ENCODE measurements around the gene PSTPIP1. TPM values are rescaled to one million over a fixed set of nuclear protein-coding genes. Genes with fewer than 3 reads are reported as not detected.
A peak's percentile ranks its signal among the peaks of the same experiment; 100 is the strongest.

Gene PSTPIP1
- total and polyA plus RNA-seq, 2 of the 8 experiments (the other 6 are each of a cell fraction or from before 2014, with no cell fraction given): 1.6 to 1.8 TPM

- H3K23me2 ChIP-seq (ENCODE audit: low read depth, low read length): no peaks in the 10 kb centered on the region
- ChIA-PET CTCF (ENCODE audit: partially characterized antibody) (interaction anchor here (0.6 to 1.8 kb wide), 7 partner anchors 11 to 105 kb away, joined by 3 to 6 read pairs (median 3); no protein-coding TSS in a partner anchor), POLR2A (ENCODE audit: partially characterized antibody) (interaction anchor here (0.5 kb wide), 1 partner anchor 39 kb away, joined by 3 read pairs; no protein-coding TSS in a partner anchor)
- peak overlapping the region; percentile 77; the same call in 1 of the 2 replicates for H2AFZ ChIP-seq (ENCODE audit: low read length)
- H4K91ac ChIP-seq (replicated peaks; ENCODE audit: insufficient read length, low read length): no peak overlapping the region
- no peak overlapping the region for H2BK5ac ChIP-seq (ENCODE audit: low read depth, low read length)
- H4K5ac ChIP-seq (ENCODE audit: insufficient read length, low read depth, low read length): no peak overlapping the region
- H3K27me3 ChIP-seq (replicated peaks in 1 of 4; ENCODE audit: control insufficient read depth in 3 of 4, extremely low read depth in 1 of 4, insufficient read depth in 3 of 4, low read length in 3 of 4): no peaks in the 10 kb centered on the region; a peak in 1 of 7 replicates
- no peak overlapping the region for H3K4ac ChIP-seq (replicated peaks; ENCODE audit: insufficient read length, low read depth, low read length)
- H4K8ac ChIP-seq (ENCODE audit: extremely low read depth, insufficient read depth, low read length): no peak overlapping the region; the same call in 1 of the 2 replicates
- 89% methylated on average over 12 of the region's 12 CpGs; no CpG with 5 or more reads in 1 of the 2 experiments for WGBS, 2 experiments (ENCODE audit: extremely low coverage in 1 of 2, insufficient coverage in 1 of 2, insufficient read length in 1 of 2, insufficient replicate concordance in 2 of 2, low coverage in 1 of 2, low lambda C conversion rate in 2 of 2, missing lambda C conversion rate in 1 of 2)
- no peak for TF ChIP-seq MAFK (IDR thresholded peaks at IDR 0.05; ENCODE audit: low read depth, low read length)
- no peak for TF ChIP-seq BRCA1 (IDR thresholded peaks at IDR 0.05; ENCODE audit: low read depth, low read length)
- TF ChIP-seq SP4 (IDR thresholded peaks at IDR 0.05; ENCODE audit: low read length): no peak
- no peak for TF ChIP-seq PHF8 (conservative IDR thresholded peaks at IDR 0.05; ENCODE audit: low read depth, low read length)
- TF ChIP-seq EGR1 (IDR thresholded peaks at IDR 0.05; ENCODE audit: borderline replicate concordance, low read depth, low read length): no peak
- TF ChIP-seq, protein P1, sequence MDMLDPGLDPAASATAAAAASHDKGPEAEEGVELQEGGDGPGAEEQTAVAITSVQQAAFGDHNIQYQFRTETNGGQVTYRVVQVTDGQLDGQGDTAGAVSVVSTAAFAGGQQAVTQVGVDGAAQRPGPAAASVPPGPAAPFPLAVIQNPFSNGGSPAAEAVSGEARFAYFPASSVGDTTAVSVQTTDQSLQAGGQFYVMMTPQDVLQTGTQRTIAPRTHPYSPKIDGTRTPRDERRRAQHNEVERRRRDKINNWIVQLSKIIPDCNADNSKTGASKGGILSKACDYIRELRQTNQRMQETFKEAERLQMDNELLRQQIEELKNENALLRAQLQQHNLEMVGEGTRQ (IDR thresholded peaks at IDR 0.05; ENCODE audit: low read length): no peak
- no peak for TF ChIP-seq TCF12 (IDR thresholded peaks at IDR 0.05; ENCODE audit: low read depth, low read length)
- TF ChIP-seq RBBP5 (IDR thresholded peaks at IDR 0.05; ENCODE audit: borderline replicate concordance, low read depth, low read length): no peak
- H2BK20ac ChIP-seq (ENCODE audit: low read length): no peak overlapping the region
- no peaks in the 10 kb centered on the region for H3K36me3 ChIP-seq (ENCODE audit: control insufficient read depth in 2 of 4, insufficient read depth in 4 of 4, low read length in 3 of 4)
- no peak overlapping the region for H3K4me3 ChIP-seq (ENCODE audit: extremely low read depth in 1 of 4, insufficient read depth in 2 of 4, low read depth in 3 of 4, low read length in 4 of 4)
- H3K18ac ChIP-seq (ENCODE audit: extremely low read depth, low read length): no peak overlapping the region
- no peak overlapping the region for H3K56ac ChIP-seq (replicated peaks; ENCODE audit: insufficient read length, low read depth, low read length)
- H2BK12ac ChIP-seq (ENCODE audit: low read depth, low read length): no peak overlapping the region; the same call in 1 of the 2 replicates
- no peak overlapping the region for H3K23ac ChIP-seq (ENCODE audit: insufficient read length)
- no peaks in the 10 kb centered on the region for H3K79me2 ChIP-seq (ENCODE audit: control insufficient read depth in 1 of 2, insufficient read depth in 2 of 2, low read length in 2 of 2)
- no peak overlapping the region for H2BK120ac ChIP-seq (replicated peaks; ENCODE audit: low read depth, low read length)
- H3K79me1 ChIP-seq (ENCODE audit: low read depth, low read length): no peaks in the 10 kb centered on the region
- FAIRE-seq (no peak), DNase-seq (ENCODE audit: low read depth in 1 of 2, low spot score in 2 of 2) (no peak)
- H3K14ac ChIP-seq (ENCODE audit: insufficient read length): no peak overlapping the region
- H2AK5ac ChIP-seq (ENCODE audit: low read depth, low read length): no peak overlapping the region
- H3K27ac ChIP-seq (ENCODE audit: low read depth, low read length): no peak overlapping the region
- no peak overlapping the region for H3K9ac ChIP-seq (replicated peaks in 1 of 4; ENCODE audit: extremely low read depth in 1 of 4, low read depth in 3 of 4, low read length in 3 of 4)
- H3K4me1 ChIP-seq (replicated peaks in 1 of 4; ENCODE audit: control insufficient read depth in 3 of 4, insufficient read depth in 4 of 4, low read length in 3 of 4): 0 out of 7 replicates have a peak, but pooled peaks cover 0 to 2% (median 0%) of the 10 kb centered on the region in 4 experiments
- H4K20me1 ChIP-seq (replicated peaks in 1 of 2; ENCODE audit: control insufficient read depth in 1 of 2, insufficient read depth in 2 of 2, low read length in 2 of 2): no peaks in the 10 kb centered on the region
- no peak overlapping the region for H3K4me2 ChIP-seq (ENCODE audit: insufficient read depth in 1 of 2, low read depth in 2 of 2, low read length in 2 of 2)
- peak overlapping the region; percentile 98; the same call in 1 of the 2 replicates for H2BK15ac ChIP-seq (ENCODE audit: low read length)
- H3K9me3 ChIP-seq (ENCODE audit: insufficient read depth in 2 of 2, low read depth in 1 of 2, low read length in 1 of 2): no peaks in the 10 kb centered on the region
These were observed 5.8 kb upstream of the PSTPIP1 start for GRCh38 chr15:76988867-76989780.
